ENCODE data around the gene GPR146. TPM values are rescaled to one million over a fixed set of nuclear protein-coding genes. Genes with fewer than 3 reads are reported as not detected.

Gene GPR146
- total RNA-seq, 3 donors from 2014 or later = 0.21 to 0.52 TPM; not detected in 1

- H3K36me3 Mint-ChIP-seq (ENCODE audit: insufficient read depth) = no peaks in the 10 kb centered on the region
- no peak overlapping the region for H3K4me3 Mint-ChIP-seq
- H3K4me1 Mint-ChIP-seq (ENCODE audit: low read depth) = peaks cover 30% of the 10 kb centered on the region
- H3K9me3 Mint-ChIP-seq = no peaks in the 10 kb centered on the region
- ATAC-seq (no peak), DNase-seq (no peak)
- no peaks in the 10 kb centered on the region for H3K27me3 Mint-ChIP-seq (ENCODE audit: low read depth)
Observed at GRCh38 chr7:1053002-1053411, 8.7 kb downstream of the GPR146 start.

- H3K9me3 Mint-ChIP-seq = no peaks in the 10 kb centered on the region
- ATAC-seq = no peak
- no peak for DNase-seq
- H3K4me1 Mint-ChIP-seq (ENCODE audit: low read depth) = peaks cover 27% of the 10 kb centered on the region
- no peak overlapping the region for H3K4me3 Mint-ChIP-seq
- no peaks in the 10 kb centered on the region for H3K27me3 Mint-ChIP-seq (ENCODE audit: low read depth)
- peaks cover 4% of the 10 kb centered on the region for H3K36me3 Mint-ChIP-seq (ENCODE audit: insufficient read depth)
Observed at GRCh38 chr7:1053816-1054370, 9.5 kb downstream of the GPR146 start.

GRCh38 chr7:1054438-1054837 is 10.1 kb downstream of the GPR146 start:
- Mint-ChIP-seq H3K4me1 (ENCODE audit: low read depth) (peaks cover 23% of the 10 kb centered on the region), H3K9me3 (no peaks in the 10 kb centered on the region), H3K36me3 (ENCODE audit: insufficient read depth) (peaks cover 4% of the 10 kb centered on the region), H3K27me3 (ENCODE audit: low read depth) (no peaks in the 10 kb centered on the region), H3K4me3 (no peak overlapping the region)
- ATAC-seq = no peak
- no peak for DNase-seq

GRCh38 chr7:1054861-1055450 is 10.6 kb downstream of the GPR146 start:
- peaks cover 4% of the 10 kb centered on the region for H3K36me3 Mint-ChIP-seq (ENCODE audit: insufficient read depth)
- ATAC-seq (peak; percentile 66 to 74), DNase-seq (peak; percentile 35)
- no peaks in the 10 kb centered on the region for H3K27me3 Mint-ChIP-seq (ENCODE audit: low read depth)
- peak overlapping the region; percentile 72 for H3K4me3 Mint-ChIP-seq
- no peaks in the 10 kb centered on the region for H3K9me3 Mint-ChIP-seq
- peaks cover 21% of the 10 kb centered on the region for H3K4me1 Mint-ChIP-seq (ENCODE audit: low read depth)

- Mint-ChIP-seq H3K4me1 (ENCODE audit: low read depth) (peaks cover 21% of the 10 kb centered on the region), H3K36me3 (ENCODE audit: insufficient read depth) (peaks cover 4% of the 10 kb centered on the region), H3K27me3 (ENCODE audit: low read depth) (no peaks in the 10 kb centered on the region), H3K9me3 (no peaks in the 10 kb centered on the region), H3K4me3 (peak overlapping the region; percentile 72)
- no peak for DNase-seq
- peak; percentile 9 to 14 for ATAC-seq
Observed at GRCh38 chr7:1055491-1055955, 11.2 kb downstream of the GPR146 start.

GRCh38 chr7:1055956-1056784 is 11.8 kb downstream of the GPR146 start:
- DNase-seq (no peak), ATAC-seq (peak in 1 of 2 donors; percentile 1)
- Mint-ChIP-seq H3K27me3 (ENCODE audit: low read depth) (no peaks in the 10 kb centered on the region), H3K36me3 (ENCODE audit: insufficient read depth) (peaks cover 4% of the 10 kb centered on the region), H3K9me3 (no peaks in the 10 kb centered on the region), H3K4me3 (no peak overlapping the region), H3K4me1 (ENCODE audit: low read depth) (peaks cover 21% of the 10 kb centered on the region)

GRCh38 chr7:1056785-1057410 is 12.6 kb downstream of the GPR146 start:
- H3K27me3 Mint-ChIP-seq (ENCODE audit: low read depth) = no peaks in the 10 kb centered on the region
- H3K4me1 Mint-ChIP-seq (ENCODE audit: low read depth) = peaks cover 22% of the 10 kb centered on the region
- DNase-seq = no peak
- H3K9me3 Mint-ChIP-seq = no peaks in the 10 kb centered on the region
- no peak for ATAC-seq
- peaks cover 4% of the 10 kb centered on the region for H3K36me3 Mint-ChIP-seq (ENCODE audit: insufficient read depth)
- H3K4me3 Mint-ChIP-seq = no peak overlapping the region

GRCh38 chr7:1057416-1058291 is 13.3 kb downstream of the GPR146 start:
- ATAC-seq = no peak
- Mint-ChIP-seq H3K4me3 (no peak overlapping the region), H3K4me1 (ENCODE audit: low read depth) (peaks cover 24% of the 10 kb centered on the region), H3K27me3 (ENCODE audit: low read depth) (no peaks in the 10 kb centered on the region), H3K9me3 (no peaks in the 10 kb centered on the region), H3K36me3 (ENCODE audit: insufficient read depth) (peaks cover 4% of the 10 kb centered on the region)
- DNase-seq = no peak

- Mint-ChIP-seq H3K4me3 (no peak overlapping the region), H3K9me3 (no peaks in the 10 kb centered on the region), H3K4me1 (ENCODE audit: low read depth) (peaks cover 24% of the 10 kb centered on the region), H3K27me3 (ENCODE audit: low read depth) (no peaks in the 10 kb centered on the region), H3K36me3 (ENCODE audit: insufficient read depth) (peaks cover 4% of the 10 kb centered on the region)
- ATAC-seq (no peak), DNase-seq (no peak)
Observed at GRCh38 chr7:1058311-1058710, 14.0 kb downstream of the GPR146 start.

GRCh38 chr7:1058821-1059199 is 14.5 kb downstream of the GPR146 start:
- ATAC-seq = no peak
- Mint-ChIP-seq H3K27me3 (ENCODE audit: low read depth) (no peaks in the 10 kb centered on the region), H3K36me3 (ENCODE audit: insufficient read depth) (peaks cover 4% of the 10 kb centered on the region), H3K9me3 (no peaks in the 10 kb centered on the region), H3K4me1 (ENCODE audit: low read depth) (peaks cover 24% of the 10 kb centered on the region), H3K4me3 (no peak overlapping the region)
- DNase-seq = no peak

- DNase-seq = no peak
- ATAC-seq = peak; percentile 57 to 58
- H3K27me3 Mint-ChIP-seq (ENCODE audit: low read depth) = no peaks in the 10 kb centered on the region
- no peak overlapping the region for H3K4me3 Mint-ChIP-seq
- H3K4me1 Mint-ChIP-seq (ENCODE audit: low read depth) = peaks cover 22% of the 10 kb centered on the region
- H3K36me3 Mint-ChIP-seq (ENCODE audit: insufficient read depth) = peaks cover 4% of the 10 kb centered on the region
- no peaks in the 10 kb centered on the region for H3K9me3 Mint-ChIP-seq
Observed at GRCh38 chr7:1059200-1060091, 15.1 kb downstream of the GPR146 start.

GRCh38 chr7:1060315-1061072 is 16.1 kb downstream of the GPR146 start:
- Mint-ChIP-seq H3K4me1 (ENCODE audit: low read depth) (peaks cover 13% of the 10 kb centered on the region), H3K27me3 (ENCODE audit: low read depth) (no peaks in the 10 kb centered on the region), H3K4me3 (no peak overlapping the region), H3K9me3 (no peaks in the 10 kb centered on the region), H3K36me3 (ENCODE audit: insufficient read depth) (peaks cover 4% of the 10 kb centered on the region)
- ATAC-seq = no peak
- no peak for DNase-seq

Data from activated T-cell treated with anti-CD3 and anti-CD28 coated beads, Interleukin-2, amount 50 U/mL, for 4 hours (primary cell).